Gastroesophageal sphincter (tissue), 3 donors: Measurements from ENCODE around the gene LRCH2.

Experiments
- EP300 ChIP-seq: sonication (generic); formaldehyde crosslinking; IDR thresholded peaks from one replicate; pipeline ENCODE4 v1.6.1; 2017; ENCODE audit warnings: antibody characterized with exemption, mild to moderate bottlenecking
- POLR2A ChIP-seq, 2 donors: fragments of 450-650 bp; IDR thresholded peaks; one replicate each; pipeline ENCODE4 v1.6.1; 2017; ENCODE audit warnings: antibody characterized with exemption in 2 of 2, mild to moderate bottlenecking in 2 of 2, moderate library complexity in 1 of 2
- POLR2AphosphoS5 ChIP-seq: sonication (generic); formaldehyde crosslinking; IDR thresholded peaks from one replicate; pipeline ENCODE4 v1.6.1; 2017; ENCODE audit warnings: antibody characterized with exemption
- TF ChIP-seq, protein P1 (sequence below), 4 experiments: fragments of 200-600 bp in 2 of 4; fragments of 450-650 bp in 2 of 4; sonication (generic) in 1 of 4; IDR thresholded peaks; one replicate each; pipeline ENCODE4 v1.5.1; 2017 to 2019; ENCODE audit warnings: antibody characterized with exemption in 4 of 4, mild to moderate bottlenecking in 2 of 4, moderate library complexity in 2 of 4

DNA sequence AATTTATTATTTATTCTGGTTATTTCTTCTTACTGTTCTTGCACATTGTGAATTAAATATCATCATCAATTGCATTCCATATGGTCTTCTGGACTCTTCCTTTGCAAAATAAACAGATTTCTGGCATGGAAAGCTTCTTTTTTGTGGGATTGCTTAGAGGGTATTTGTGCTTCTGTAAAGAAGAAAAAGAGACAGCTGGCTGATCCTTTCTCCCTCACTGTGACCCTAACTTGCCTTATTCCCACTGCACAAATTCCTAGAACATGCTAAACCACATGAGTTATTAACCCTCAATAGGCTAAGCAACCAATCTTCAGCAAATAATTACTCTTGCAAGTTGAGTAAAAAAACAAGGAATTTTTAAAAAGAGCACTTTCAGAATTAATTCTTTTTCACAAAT, 23.8 kb upstream of the LRCH2 start:
- TF ChIP-seq, protein P1, sequence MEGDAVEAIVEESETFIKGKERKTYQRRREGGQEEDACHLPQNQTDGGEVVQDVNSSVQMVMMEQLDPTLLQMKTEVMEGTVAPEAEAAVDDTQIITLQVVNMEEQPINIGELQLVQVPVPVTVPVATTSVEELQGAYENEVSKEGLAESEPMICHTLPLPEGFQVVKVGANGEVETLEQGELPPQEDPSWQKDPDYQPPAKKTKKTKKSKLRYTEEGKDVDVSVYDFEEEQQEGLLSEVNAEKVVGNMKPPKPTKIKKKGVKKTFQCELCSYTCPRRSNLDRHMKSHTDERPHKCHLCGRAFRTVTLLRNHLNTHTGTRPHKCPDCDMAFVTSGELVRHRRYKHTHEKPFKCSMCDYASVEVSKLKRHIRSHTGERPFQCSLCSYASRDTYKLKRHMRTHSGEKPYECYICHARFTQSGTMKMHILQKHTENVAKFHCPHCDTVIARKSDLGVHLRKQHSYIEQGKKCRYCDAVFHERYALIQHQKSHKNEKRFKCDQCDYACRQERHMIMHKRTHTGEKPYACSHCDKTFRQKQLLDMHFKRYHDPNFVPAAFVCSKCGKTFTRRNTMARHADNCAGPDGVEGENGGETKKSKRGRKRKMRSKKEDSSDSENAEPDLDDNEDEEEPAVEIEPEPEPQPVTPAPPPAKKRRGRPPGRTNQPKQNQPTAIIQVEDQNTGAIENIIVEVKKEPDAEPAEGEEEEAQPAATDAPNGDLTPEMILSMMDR (IDR thresholded peaks at IDR 0.05): no peak
- TF ChIP-seq POLR2AphosphoS5 (no peak), EP300 (no peak), POLR2A (IDR thresholded peaks at IDR 0.05) (no peak)
